Nephron progenitor cell (in vitro differentiated cells): ENCODE data around the gene RBMS3.
"Not testable (repeated sequence)": the region's sequence is repeated elsewhere in the genome, so short reads cannot be mapped to it uniquely, and the experiment has no call there.

ENCODE experiments used
- DNase-seq: peaks from one replicate; pipeline ENCODE4 v3.0.0; 2021
- H3K27ac Mint-ChIP-seq: 2 replicates; pipeline ENCODE4 v1.8.0; 2021; ENCODE audit warnings: mild to moderate bottlenecking, moderate library complexity, mixed read lengths
- H3K27me3 Mint-ChIP-seq: 2 replicates; pipeline ENCODE4 v1.8.0; 2021; ENCODE audit warnings: mild to moderate bottlenecking, low read depth, mixed read lengths; ENCODE audit not compliant: poor library complexity
- H3K36me3 Mint-ChIP-seq: 2 replicates; pipeline ENCODE4 v1.8.0; 2021; ENCODE audit warnings: low read depth, mixed read lengths
- H3K4me1 Mint-ChIP-seq: 2 replicates; pipeline ENCODE4 v1.8.0; 2021; ENCODE audit warnings: mixed read lengths
- H3K4me3 Mint-ChIP-seq: 2 replicates; pipeline ENCODE4 v1.8.0; 2021; ENCODE audit warnings: mild to moderate bottlenecking, moderate library complexity, mixed read lengths
- H3K9me3 Mint-ChIP-seq: 2 replicates; pipeline ENCODE4 v1.8.0; 2021; ENCODE audit warnings: mild to moderate bottlenecking, moderate library complexity, mixed read lengths
- CTCF ChIP-seq: fragments of 200-600 bp; sonication (generic); IDR thresholded peaks from 2 replicates; pipeline ENCODE4 v1.5.0; 2021; ENCODE audit warnings: antibody characterized with exemption

Gene RBMS3

GRCh38 chr3:30042916-30043555 lies 762.2 kb downstream of the RBMS3 start:
- Mint-ChIP-seq H3K27ac (no peak overlapping the region), H3K4me3 (no peak overlapping the region), H3K36me3 (no peaks in the 10 kb centered on the region), H3K4me1 (no peaks in the 10 kb centered on the region), H3K9me3 (peaks cover 14% of the 10 kb centered on the region), H3K27me3 (no peaks in the 10 kb centered on the region)
- no peak for DNase-seq
- no peak for TF ChIP-seq CTCF

- Mint-ChIP-seq H3K4me1 (peaks cover 5% of the 10 kb centered on the region), H3K27me3 (no peaks in the 10 kb centered on the region), H3K36me3 (no peaks in the 10 kb centered on the region), H3K27ac (no peak overlapping the region), H3K9me3 (peaks cover 16% of the 10 kb centered on the region), H3K4me3 (no peak overlapping the region)
- no peak for DNase-seq
- no peak for TF ChIP-seq CTCF
These were observed 763.6 kb downstream of the RBMS3 start for GRCh38 chr3:30044515-30044914.

- H3K27me3 Mint-ChIP-seq: no peaks in the 10 kb centered on the region
- no peaks in the 10 kb centered on the region for H3K36me3 Mint-ChIP-seq
These were observed 767.6 kb downstream of the RBMS3 start for GRCh38 chr3:30048431-30048830.

GRCh38 chr3:30050116-30050515 lies 769.2 kb downstream of the RBMS3 start:
- not testable (repeated sequence) for H3K4me1 Mint-ChIP-seq, H3K27me3 Mint-ChIP-seq, DNase-seq, H3K27ac Mint-ChIP-seq, H3K36me3 Mint-ChIP-seq, H3K4me3 Mint-ChIP-seq
- H3K9me3 Mint-ChIP-seq: peaks cover 53% of the 10 kb centered on the region

More at GRCh38 chr3:30048431-30048830, 767.6 kb downstream of the RBMS3 start:
- peaks cover 47% of the 10 kb centered on the region for H3K9me3 Mint-ChIP-seq
- no peak overlapping the region for H3K4me3 Mint-ChIP-seq
- TF ChIP-seq CTCF: no peak
- H3K4me1 Mint-ChIP-seq: peaks cover 5% of the 10 kb centered on the region
- H3K27ac Mint-ChIP-seq: no peak overlapping the region
- no peak for DNase-seq

GRCh38 chr3:30059240-30059639 lies 778.4 kb downstream of the RBMS3 start:
- peaks cover 5% of the 10 kb centered on the region for H3K4me1 Mint-ChIP-seq
- H3K4me3 Mint-ChIP-seq: no peak overlapping the region
- no peaks in the 10 kb centered on the region for H3K27me3 Mint-ChIP-seq
- no peak for DNase-seq
- peak overlapping the region; percentile 50 for H3K27ac Mint-ChIP-seq
- no peaks in the 10 kb centered on the region for H3K36me3 Mint-ChIP-seq
- H3K9me3 Mint-ChIP-seq: peaks cover 9% of the 10 kb centered on the region
- no peak for TF ChIP-seq CTCF
